HG03469 (cell line): Measurements from ENCODE around the gene TGFBR3.

ENCODE experiments used
- ATAC-seq: cut with Tn5 transposase; IDR thresholded peaks from one replicate; pipeline ENCODE4 v1.9.1; 2021; ENCODE audit warnings: mild to moderate bottlenecking, moderate library complexity, moderate number of reproducible peaks; ENCODE audit not compliant: unreplicated experiment

Gene TGFBR3

DNA sequence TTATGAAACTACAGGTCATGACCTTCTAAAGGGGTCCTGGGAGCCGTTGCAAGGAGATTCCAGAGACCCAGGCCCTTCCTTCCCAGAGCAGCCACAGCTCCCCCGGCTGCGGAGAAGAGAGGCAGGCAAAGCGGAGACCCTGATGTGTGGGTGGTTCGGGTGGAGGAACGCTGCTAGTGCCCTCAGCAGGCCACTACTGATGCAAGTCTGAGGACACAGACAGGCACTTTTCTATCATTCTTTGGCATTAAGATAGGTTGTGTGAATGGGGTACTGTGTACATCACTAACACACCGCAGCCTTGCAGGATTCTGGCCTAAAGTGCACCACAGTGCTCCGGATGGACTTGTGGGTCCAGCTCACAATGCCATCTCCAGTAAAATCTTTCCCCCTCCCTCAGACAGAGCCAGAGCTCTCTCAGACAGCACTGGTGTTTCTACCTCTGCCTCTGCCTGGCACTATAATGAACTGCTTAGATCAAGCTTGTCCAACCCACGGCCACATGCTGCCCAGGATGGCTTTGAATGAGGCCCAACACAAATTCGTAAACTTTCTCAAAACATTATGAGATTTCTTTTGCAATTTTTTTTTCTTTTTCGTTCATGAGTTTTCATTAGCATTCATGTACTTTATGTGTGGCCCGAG is 121.4 kb downstream of the TGFBR3 start:
- no peak for ATAC-seq

DNA sequence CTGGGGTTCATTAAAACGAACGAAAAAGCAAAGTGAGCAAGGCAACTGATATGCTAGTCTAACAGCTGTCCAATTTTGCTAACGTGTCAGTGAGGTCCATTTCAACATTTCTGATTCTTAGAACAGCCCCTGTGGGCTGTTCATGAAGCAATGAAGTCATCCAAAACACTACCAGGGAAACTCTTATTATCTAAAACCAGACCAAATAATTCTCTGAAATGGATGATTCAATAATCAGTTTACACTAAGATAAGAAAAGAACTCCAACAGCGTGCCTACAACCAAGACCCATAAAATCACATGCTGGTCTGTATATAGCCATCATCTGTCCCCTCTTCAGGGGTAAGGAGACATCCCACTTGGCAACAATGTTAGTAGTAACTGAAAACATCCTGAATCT is 122.7 kb downstream of the TGFBR3 start:
- no peak for ATAC-seq

DNA sequence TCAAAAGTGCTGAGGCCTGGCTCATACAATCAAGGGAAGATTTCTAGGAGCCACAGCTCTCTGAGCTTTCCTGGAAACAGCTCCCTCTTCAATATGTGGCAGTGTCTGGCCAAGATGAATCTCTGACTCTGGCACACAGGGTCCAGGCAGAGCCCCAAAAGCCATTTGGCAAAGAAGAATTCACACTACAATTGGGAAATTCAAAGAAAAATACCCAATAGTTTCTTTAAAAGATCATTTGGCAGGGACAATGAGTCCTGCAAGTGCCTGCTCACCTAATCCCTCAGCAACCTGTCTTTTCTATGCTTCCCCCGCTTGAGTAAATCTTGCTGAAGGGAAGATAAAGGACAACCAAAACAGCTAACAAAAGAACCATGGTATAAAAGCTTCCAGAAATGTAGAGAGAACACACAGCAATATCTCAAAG is 124.6 kb downstream of the TGFBR3 start:
- no peak for ATAC-seq

DNA sequence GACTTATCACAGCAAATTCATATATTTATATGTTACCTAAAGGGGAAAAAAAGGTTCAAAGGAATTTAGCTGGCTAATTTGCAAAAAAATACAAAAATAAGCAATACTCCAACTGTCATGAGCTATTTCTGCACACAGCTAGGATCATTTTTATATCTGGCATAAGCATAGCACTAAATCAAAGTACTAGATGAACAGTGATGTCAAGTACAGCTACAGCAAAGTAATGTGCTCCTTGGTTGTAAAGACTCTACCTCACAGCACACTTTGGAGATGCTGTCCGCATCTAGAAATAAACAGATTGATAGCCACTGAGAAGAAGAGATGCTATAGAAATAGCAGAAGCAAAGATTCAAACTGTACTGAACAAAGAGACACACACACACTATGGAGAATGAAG is 125.4 kb downstream of the TGFBR3 start:
- ATAC-seq = no peak

DNA sequence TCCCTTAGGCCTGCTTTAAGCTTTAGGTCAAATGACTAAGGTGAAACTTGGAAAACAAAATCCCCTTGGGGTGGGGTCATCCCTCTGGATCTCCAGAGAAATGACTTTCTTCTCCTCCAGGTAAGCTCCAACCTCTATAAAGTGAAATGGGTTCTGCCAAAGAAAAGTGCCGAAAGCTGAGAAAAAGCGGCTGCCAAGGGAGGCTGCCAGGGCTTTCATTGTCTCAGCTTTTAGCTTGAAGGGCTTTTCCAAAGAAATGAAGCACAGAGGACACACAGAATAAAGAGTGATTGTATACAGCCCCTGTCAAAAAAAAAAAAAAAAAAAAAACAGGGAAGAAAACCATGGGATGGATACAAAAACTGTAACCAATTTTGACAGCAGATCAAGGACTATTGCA is 126.9 kb downstream of the TGFBR3 start:
- ATAC-seq = no peak

DNA sequence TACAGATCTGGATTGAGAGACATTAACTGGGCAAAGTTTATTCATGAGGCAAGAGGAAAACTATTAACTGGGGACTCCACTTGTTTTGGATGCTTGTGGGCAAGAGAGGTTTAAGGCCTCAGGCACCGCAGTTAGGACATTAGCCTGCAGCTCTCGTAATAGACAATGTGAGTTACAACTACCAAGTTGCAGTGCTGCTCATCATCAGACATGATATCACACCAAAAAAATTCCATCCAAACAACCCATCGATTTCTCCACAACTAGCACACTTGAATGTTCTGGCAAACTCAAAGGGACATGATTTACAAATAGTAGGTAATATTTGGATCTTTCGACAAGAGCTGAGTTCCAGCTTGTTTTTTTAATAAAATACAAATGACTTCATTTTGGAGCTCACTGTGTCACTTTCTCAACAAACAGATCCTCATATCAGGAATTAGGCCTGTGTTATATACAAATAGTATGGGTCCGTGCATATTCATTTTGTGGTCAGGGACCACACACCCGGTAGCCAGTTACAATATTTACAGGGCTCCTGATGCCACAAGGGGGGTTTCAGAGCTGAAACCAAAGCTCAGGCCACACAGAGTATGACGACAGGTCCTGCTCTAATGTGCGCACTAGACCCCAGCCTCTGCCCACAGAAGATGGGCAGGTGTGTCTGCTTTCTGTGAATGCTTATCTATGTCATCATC is 128.0 kb downstream of the TGFBR3 start:
- ATAC-seq = no peak

DNA sequence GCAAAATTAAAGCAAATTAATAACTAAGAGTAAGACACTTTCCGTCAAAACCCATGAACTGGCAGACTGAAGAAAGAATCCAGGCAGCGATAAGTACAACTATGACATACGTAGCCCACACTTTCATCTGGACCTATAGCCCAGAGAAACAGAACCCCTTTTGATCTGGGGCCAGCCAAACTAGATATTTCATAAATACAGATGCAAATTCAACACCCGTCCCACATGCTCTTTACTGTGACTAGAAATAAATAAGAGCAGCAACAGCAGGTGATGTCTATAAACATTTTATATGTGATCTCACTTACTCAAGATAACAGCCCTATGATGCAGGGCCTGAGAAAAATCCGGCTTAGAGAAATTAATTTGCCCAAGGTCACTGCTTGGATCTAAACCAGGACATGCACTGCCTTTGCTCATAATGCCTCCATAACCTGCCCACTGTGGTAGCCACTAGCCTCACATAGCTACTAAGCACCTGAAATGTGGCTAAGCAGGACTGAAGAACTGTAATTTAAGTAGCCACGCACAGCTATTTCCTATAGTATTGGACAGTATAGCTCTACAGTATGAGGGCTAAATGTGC is 130.2 kb downstream of the TGFBR3 start:
- ATAC-seq = no peak

DNA sequence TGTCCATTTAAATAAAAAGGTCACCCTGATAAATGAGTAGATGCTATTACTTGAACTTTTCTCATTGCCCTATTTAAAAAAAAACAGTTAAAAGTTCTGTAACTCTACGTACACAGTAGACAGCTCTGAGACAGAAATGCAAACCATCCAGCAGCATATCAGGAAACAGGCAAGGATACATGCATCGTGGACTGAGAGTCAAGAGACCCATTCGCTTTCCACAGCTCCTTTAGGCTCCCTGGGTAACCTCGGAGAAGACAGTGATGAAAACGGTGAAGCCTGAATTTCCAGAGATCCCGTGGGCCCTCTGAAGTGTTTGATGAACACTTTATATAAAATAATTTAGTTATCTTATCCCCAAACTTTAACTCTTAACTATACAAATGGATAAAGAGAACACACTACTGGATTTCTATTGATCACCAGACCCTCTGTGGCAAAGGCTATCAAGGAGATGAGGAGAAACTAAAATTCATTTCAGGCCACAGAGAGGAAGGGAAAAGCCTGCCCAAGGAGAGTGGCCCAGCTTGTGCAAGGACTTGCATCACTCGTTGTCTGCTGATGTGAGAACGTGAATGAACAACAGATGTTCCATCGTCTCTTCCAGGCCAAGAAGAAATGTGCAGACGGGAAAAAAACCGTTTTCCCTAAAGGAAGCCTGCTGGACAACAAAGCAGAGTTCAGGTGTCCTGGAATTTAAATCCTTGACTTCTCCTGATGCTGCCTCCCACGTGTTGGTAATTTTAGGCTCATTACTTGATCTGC is 131.0 kb downstream of the TGFBR3 start:
- ATAC-seq = no peak

DNA sequence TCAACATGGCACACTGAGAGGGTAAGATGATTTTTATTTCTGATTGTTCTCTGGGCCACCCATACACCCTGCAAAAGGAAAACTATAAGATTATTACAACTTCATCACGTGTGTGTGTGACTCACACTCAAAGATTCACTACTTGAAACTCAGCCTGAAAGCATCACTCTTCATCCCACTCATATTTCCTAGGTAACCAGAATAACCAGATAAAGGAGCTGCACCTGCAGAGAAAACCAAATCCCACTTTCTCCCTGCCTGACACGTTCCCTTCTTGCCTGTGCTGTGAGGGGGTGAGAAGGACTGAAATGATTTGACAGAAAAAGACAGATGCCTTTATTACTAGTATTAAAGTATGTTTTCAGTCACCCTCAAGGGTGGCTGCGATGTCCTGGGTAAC is 131.6 kb downstream of the TGFBR3 start:
- peak; percentile 63 for ATAC-seq

DNA sequence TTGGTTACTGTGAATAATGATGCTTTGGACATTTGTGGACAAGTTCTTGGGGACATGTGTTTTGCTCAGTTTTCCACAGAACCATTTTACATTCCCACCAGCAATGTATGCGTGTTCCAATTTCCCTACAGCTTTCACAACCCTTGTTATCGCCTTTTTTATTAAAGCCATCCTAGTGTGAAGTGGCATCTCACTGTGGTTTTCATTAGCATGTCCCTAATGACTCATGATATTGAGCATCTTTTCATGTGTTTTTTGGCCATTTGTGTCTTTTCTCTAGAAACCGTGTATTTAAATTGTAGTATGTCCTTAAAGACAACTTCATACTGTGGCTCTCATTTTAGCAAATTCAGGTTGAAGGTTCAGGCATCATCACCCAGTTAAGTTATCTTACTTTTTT is 132.1 kb downstream of the TGFBR3 start:
- ATAC-seq = no peak

DNA sequence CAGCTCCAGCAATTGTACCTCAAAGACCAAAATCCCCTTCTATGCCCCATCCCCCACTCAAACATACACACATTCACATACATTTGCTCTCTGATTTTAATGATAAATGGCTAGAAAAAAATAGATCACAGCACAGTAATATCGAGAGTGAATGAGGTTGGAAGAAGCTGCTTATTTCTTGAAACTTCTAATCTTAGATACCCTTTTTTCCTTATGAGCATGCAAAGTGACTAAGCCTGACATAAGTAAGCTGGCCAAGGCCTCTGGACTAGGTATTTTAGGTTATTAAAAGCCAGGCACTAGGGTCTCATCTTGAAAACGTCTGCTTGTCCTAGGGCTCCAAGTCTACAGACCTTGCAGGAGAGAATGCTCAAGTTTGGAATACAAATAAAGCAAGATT is 133.6 kb downstream of the TGFBR3 start:
- ATAC-seq = peak; percentile 61

DNA sequence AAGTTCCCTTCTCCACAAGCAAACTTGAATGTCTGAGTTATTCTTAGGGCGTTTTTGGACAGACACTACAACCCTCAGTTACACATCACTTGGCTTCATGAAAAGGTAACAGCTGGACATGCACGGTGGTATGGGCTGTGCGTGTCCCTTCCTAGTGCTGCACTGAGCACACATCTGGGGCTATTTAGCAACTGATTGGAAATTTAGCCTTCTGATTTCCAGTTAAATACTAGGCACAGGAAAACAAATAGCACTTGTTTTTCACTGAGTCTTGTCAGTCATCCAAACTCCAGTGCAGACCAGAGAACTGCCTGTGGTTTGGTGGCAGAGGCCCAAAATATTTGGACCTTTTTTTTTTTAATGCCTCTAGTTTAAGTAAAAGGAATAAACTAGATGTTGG is 134.7 kb downstream of the TGFBR3 start:
- no peak for ATAC-seq

DNA sequence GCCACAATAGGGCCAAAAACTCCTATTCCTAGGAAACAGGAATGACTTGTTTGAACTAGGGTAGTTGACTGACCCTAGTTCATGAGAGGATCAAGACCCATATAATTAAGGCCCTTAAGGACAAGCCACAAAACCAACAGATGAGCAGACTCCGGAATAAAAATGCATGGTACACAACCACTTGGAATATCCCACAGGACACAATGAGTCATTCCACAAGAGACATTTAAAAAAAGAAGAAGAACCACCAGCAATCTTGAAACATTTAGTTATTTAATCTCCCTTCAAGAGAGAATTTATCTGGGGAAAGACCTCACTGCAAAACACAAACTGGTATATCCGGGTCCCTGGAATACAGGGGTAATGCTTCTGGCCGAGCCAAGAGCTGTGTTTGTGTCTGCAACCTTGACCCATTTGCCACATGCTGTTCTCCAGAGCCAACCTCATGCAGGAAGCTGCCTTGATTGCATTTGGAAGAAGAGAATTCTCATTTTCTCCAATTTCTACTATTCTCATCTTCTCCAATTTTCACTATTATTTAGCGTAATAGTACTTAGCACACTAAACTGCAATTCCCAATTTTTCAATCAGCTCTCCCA is 135.5 kb downstream of the TGFBR3 start:
- no peak for ATAC-seq

DNA sequence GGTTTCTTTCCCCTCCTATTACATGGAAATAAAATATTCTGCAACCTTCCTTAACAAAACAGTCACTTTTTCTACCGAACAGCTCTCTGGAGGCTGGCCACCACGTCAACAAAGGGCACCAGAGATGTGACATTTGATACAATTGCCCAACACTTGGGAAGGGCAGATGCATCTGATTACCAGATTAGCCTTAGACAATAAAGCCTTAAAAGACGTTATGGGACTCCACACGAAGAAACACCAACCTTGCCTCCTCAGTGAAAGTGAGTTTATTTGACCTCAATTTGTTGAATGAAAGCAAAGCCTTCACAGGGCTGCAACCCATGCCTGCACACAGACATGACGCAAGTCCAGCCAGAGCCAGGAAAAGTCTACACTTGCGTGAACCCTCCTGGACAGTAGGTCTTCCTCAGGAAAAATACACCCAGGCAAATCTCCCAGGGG is 136.1 kb downstream of the TGFBR3 start:
- no peak for ATAC-seq

DNA sequence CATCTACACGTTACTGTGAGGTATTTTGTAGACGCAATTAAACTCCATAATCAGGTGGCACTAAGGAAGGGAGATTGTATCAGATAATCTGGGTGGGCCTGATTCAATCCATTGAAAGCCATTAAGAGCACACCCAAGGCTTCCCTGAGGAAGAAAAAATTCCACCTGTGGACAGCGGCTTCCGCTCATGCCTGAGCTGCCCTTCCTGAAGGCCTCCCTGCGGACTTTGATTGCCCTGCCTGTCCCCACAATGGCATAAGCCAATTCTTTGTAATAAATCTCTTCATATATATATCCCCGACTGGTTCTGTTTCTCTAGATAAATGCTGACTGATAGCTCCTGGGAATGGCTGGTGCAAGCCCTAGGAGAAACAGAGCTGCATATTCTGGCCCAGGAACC is 138.3 kb downstream of the TGFBR3 start:
- ATAC-seq = no peak

DNA sequence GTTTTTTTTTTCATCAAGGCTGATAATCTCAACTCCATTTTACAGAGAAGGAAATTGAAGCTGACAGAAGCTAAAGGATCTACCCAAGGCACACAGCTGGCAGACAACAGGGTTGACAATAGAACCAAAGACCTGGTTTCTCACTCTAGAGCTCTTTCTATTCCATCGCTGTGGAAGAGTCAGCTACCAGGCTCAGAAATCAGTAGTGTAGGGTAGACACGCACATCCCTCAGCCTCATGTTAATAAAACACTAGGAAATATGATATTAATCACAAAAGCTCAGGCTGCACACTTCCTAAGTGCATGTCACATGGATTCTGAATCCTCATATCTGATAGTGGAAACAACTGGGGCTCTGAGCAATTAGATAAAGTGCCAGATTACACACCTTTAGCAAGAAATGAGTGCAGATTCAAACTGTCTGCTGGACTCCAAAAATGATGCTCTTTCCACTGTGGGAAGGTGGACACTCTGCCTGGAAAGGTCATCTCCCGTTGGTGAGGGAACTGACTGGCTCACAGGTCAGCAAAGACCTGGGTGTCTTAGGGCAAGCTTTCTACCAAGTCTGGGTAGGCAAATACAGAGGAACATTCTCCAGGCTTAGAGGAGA is 139.1 kb downstream of the TGFBR3 start:
- no peak for ATAC-seq

DNA sequence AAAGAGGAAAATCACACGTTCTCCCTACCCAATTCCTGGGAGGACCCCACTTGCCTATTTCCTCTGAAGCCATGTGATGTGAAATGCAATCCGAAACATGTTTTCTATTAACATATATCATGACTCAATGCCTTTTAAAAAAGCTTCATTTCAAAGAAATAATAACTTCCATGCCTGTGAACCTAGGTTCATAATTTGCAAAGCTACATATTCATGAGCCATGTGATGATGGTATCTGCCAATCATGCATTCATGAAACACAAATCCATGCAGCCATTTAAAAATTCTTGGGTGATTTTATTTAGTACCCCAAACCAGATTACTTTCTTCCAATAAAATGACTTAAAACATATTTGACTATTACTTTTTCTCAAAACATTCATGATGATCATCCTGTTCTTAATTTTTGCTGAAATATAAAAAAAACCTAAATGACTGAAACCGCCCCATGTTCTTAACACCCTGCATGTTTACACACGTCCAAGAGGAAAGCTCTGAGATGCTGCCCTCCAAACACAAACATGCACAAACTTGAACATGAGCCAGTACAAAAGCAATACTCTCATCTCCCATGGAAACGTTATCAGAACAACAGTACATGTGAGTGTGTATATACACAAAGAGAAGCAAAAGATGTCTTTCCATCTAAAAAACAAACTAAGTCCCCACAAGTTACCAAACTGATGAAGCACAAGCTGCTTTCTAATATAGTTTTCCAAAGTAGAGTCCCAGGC is 140.1 kb downstream of the TGFBR3 start:
- no peak for ATAC-seq

DNA sequence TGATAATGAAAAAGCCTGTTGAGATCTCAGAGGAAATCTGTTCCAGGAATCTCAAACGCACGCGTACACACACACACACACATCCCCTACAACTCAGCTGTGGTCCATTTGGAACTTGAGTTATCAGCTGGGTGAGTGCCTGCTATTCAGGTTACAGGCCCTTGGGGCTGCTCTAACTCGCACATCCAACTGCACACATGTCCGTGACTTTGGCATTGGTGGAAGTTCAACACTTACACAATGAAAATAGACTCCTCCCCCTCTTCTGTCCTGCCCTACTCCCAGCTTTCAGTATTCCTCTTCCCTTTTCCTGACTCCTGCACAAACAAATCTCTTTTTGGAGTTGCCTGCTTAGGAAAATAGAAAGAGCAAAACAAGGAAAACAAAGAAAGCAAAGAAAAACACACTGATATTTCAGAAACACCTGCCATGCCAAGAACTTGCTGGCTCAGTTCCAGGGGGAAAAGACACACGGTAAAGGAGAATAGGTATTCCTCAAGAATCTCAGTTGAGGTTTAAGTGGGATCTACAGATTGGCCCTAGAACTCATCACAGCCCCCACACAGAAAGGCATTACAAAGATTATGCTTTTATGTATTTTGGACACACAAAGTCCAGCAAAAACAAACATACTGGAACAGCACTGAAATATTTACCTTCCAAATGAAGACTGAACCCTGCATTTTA is 140.9 kb downstream of the TGFBR3 start:
- no peak for ATAC-seq

DNA sequence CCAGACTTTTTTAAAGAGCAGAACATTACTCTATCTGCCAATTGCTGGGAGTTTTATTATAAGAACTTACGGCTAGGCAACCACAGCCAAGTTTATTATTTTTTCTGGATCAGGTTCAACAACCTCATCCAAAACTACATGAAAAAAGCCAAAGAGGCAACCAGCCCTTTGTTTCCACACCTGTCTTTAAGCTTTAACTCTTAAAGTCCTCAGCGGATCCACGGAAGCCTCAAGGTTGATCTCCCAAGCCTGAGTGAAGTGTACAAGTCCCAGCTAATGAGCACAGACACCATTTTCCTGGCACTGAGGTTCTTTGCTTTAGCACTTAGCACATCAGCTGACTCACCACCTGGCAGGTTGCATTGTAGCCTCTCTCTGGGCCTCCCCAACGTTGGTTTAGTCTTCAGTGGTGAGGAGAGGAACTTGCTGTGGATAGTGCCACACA is 143.1 kb downstream of the TGFBR3 start:
- no peak for ATAC-seq
